Activated T-cell treated with anti-CD3 and anti-CD28 coated beads, Interleukin-2, amount 50 U/mL, for 72 hours (primary cell): Measurements from ENCODE around the gene PEX7. TPM values are rescaled to one million over a fixed set of nuclear protein-coding genes. Genes with fewer than 3 reads are reported as not detected.
A peak's percentile ranks its signal among the peaks of the same experiment; 100 is the strongest.
"Not testable (repeated sequence)": the region's sequence is repeated elsewhere in the genome, so short reads cannot be mapped to it uniquely, and the experiment has no call there.

Experiments
- ATAC-seq, 2 donors: fragments of 150-1000 bp; cut with Tn5 transposase; replicated peaks in 1 of 2; 2 replicates each; pipeline ENCODE4 v1.10.0; 2021; ENCODE audit warnings: moderate library complexity in 2 of 2, mild to moderate bottlenecking in 1 of 2
- DNase-seq, 2 donors: peaks; one replicate each; pipeline ENCODE4 v3.0.0; 2021 to 2022; ENCODE audit warnings: mixed read lengths in 1 of 2
- H3K27ac Mint-ChIP-seq: one replicate; pipeline ENCODE4 v1.8.0; 2022; ENCODE audit warnings: mild to moderate bottlenecking, moderate library complexity, mixed read lengths
- H3K27me3 Mint-ChIP-seq: one replicate; pipeline ENCODE4 v1.8.0; 2022; ENCODE audit warnings: low read depth, mixed read lengths
- H3K36me3 Mint-ChIP-seq, 2 donors: one replicate each; pipeline ENCODE4 v1.8.0; 2022; ENCODE audit warnings: mixed read lengths in 2 of 2, mild to moderate bottlenecking in 1 of 2; ENCODE audit not compliant: insufficient read depth in 2 of 2
- H3K4me1 Mint-ChIP-seq: one replicate; pipeline ENCODE4 v1.8.0; 2022; ENCODE audit warnings: low read depth, mixed read lengths
- H3K4me3 Mint-ChIP-seq, 2 donors: one replicate each; pipeline ENCODE4 v1.8.0; 2022; ENCODE audit warnings: mild to moderate bottlenecking in 2 of 2, mixed read lengths in 2 of 2, moderate library complexity in 2 of 2
- H3K9me3 Mint-ChIP-seq, 2 donors: one replicate each; pipeline ENCODE4 v1.8.0; 2022; ENCODE audit warnings: mixed read lengths in 2 of 2
- total RNA-seq, 2 donors: library from RNA; stranded (reverse); gene quantifications; one replicate each; pipeline ENCODE4 v1.2.3, GENCODE V29; 2022

PEX7 gene
- total RNA-seq, 2 donors from 2014 or later, result 3.8 to 4.9 TPM

DNA sequence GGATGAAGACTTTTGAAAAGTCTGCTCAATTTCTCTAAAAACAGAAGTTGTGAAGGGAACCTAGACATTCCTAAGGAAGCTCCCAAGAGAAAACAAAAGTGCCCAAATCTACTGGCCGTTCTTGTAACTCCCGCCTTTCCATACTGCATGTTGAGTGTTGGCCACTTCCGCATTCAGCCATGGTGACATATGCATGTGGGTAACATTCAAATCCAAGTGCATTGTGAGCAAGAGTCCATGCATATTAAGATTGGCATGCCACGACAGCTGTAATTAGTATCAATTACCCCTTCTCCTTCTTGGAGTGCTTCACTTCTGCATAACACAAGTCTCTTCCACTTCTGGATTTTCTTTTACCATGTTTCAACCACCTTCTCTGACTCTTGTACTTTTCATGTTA is 108.1 kb downstream of the PEX7 start:
- H3K27ac Mint-ChIP-seq, result no peak overlapping the region
- H3K36me3 Mint-ChIP-seq, result no peaks in the 10 kb centered on the region
- peaks cover 60% of the 10 kb centered on the region for H3K27me3 Mint-ChIP-seq
- no peaks in the 10 kb centered on the region for H3K9me3 Mint-ChIP-seq
- no peak for DNase-seq
- no peaks in the 10 kb centered on the region for H3K4me1 Mint-ChIP-seq
- ATAC-seq, result no peak
- no peak overlapping the region for H3K4me3 Mint-ChIP-seq

DNA sequence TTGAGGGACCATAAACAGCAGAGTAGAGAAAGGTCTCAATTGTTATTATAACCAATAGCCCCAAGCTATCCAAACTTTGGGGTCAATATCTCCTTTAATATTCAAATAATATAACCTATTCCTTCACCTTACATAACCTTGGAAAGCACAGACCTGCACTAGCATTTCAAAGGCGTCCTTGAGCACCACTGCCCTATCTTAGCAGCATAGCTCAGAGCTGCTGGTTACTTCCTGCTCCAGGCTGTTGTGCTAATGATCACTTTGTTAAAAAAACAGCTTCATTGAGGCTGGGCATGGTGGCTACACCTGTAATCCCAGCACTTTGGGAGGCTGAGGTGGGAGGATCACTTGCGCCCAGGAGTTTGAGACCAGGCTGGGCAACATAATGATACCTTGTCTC is 110.2 kb downstream of the PEX7 start:
- DNase-seq (no peak), ATAC-seq (no peak)
- no peaks in the 10 kb centered on the region for H3K36me3 Mint-ChIP-seq
- H3K4me3 Mint-ChIP-seq, result no peak overlapping the region
- peaks cover 60% of the 10 kb centered on the region for H3K27me3 Mint-ChIP-seq
- no peak overlapping the region for H3K27ac Mint-ChIP-seq
- no peaks in the 10 kb centered on the region for H3K4me1 Mint-ChIP-seq
- no peaks in the 10 kb centered on the region for H3K9me3 Mint-ChIP-seq

DNA sequence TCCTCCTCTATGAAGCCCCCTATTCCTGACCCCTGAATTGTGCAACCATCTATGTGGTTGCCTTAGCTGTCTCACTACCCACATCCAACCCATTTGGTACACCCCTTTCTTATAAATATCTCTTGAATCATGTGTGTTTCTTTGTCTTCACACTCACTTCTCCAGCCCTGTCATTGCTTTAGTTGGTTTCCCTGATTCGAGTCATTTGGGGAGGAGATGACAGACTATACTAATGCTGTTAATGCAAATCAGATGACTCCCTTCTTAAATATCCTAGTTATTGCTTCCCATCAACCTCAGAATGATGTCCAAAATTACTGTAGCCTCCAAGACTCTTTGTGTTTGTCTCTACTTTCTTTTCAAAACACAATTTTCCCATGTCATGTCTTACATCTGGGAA is 122.7 kb downstream of the PEX7 start:
- H3K36me3 Mint-ChIP-seq, result peaks cover 5 to 11% of the 10 kb centered on the region in 2 donors

DNA sequence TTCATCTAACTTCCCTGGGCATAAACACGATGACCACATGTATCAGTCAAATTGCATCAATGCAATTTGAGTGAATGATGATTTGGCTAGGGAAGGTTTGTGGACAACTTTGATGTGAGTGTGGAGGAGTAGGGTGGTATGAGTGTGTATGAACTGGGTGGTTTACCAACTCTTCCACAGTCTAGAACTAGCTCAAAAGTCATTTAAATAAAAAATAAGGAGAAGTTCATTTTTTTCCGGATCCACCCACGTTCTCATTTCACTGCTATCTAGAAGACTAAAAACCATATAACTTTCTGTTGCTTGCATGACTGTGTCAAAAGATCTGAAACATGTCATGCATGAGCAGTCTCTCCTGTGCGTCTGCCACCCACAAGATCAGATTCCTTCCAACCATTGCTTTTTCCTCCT is 123.3 kb downstream of the PEX7 start:
- no peak overlapping the region for H3K27ac Mint-ChIP-seq

More for the DNA sequence above, 122.7 kb downstream of the PEX7 start:
- no peak for DNase-seq
- H3K4me1 Mint-ChIP-seq, result no peaks in the 10 kb centered on the region
- H3K27me3 Mint-ChIP-seq, result peaks cover 7% of the 10 kb centered on the region
- peaks cover 4 to 12% of the 10 kb centered on the region in 2 donors for H3K9me3 Mint-ChIP-seq
- peak; percentile 76 for ATAC-seq
- H3K4me3 Mint-ChIP-seq, result no peak overlapping the region
- no peak overlapping the region for H3K27ac Mint-ChIP-seq

DNA sequence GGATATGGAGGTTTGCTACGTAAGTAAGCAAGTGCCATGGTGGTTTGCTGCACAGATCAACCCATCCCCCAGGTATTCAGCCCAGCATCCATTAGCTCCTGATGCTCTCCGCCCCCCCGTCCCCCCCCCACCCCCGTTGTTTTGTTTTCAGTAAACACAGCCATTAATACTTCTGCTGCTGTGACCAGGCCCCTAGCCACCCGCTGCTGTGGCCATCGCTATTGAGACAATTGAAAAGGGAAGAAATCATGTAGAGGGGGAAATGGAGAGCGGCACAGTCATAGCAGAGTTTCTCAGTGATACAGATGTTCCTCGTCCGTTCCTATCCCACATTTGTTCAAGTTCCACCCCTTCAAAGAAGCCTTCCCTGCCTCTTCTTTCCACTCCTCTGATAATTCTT is 124.6 kb downstream of the PEX7 start:
- Mint-ChIP-seq H3K36me3 (peaks cover 0 to 3% of the 10 kb centered on the region in 2 donors), H3K27me3 (peaks cover 7% of the 10 kb centered on the region), H3K4me3 (no peak overlapping the region), H3K4me1 (no peaks in the 10 kb centered on the region), H3K27ac (no peak overlapping the region), H3K9me3 (peaks cover 0 to 5% of the 10 kb centered on the region in 2 donors)
- ATAC-seq (no peak), DNase-seq (no peak)

More for the DNA sequence above, 123.3 kb downstream of the PEX7 start:
- peak; percentile 90 to 91 for ATAC-seq
- H3K4me1 Mint-ChIP-seq, result no peaks in the 10 kb centered on the region
- peaks cover 4 to 12% of the 10 kb centered on the region in 2 donors for H3K9me3 Mint-ChIP-seq
- H3K27me3 Mint-ChIP-seq, result peaks cover 7% of the 10 kb centered on the region
- DNase-seq, result peak in 1 of 2 donors; percentile 22
- H3K36me3 Mint-ChIP-seq, result peaks cover 5 to 9% of the 10 kb centered on the region in 2 donors
- no peak overlapping the region for H3K4me3 Mint-ChIP-seq

DNA sequence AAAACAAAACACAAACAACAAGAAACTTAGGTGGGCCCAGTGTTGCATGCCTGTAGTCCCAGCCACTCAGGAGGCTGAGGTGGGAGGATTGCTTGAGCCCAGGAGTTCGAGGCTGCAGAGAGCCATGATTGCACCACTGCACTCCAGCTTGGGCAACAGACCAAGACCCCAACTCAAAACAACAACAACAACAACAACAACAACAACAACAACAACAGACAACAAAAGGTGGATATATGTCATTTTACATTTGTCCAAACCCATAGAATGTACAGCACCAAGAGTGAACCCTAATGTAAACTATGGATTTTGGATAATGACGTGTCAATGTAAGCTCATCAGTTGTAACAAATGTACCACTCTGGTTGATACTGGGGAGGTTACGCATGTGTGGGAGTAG is 127.6 kb downstream of the PEX7 start:
- H3K9me3 Mint-ChIP-seq, H3K27me3 Mint-ChIP-seq, ATAC-seq, H3K27ac Mint-ChIP-seq, H3K4me3 Mint-ChIP-seq, DNase-seq, H3K36me3 Mint-ChIP-seq, H3K4me1 Mint-ChIP-seq: not testable (repeated sequence)

DNA sequence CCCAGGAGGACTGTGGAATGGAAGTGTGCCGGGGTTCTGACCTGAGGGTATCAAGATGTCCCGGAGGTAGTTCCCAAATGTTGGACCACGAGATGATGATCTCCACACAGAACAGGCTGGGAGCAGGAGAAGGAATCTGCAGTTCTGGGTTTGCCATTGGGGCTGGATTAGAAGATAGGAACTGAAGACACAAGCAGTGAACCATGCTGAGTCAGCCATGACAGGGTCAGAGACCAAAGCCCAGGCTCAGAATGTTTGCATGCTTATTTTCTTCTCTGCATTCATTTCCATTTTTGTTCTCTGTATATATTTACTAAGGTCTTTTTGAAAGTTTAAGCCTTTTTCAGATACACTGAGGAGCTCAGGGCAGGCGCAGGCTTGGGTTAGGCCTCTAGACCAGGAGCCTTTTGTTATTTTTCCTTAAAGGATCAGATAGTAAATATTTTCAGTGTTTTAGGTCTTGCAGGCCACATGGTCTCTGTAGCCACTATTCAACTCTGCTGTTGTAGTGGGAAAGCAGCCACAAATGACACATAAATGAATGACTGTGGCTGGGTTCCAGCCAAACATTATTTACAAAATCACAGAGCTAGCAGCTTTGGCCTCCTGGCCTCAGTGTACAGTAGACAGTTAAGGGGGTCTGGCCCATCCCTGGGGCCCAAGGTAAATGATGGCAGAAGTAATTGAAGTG is 128.2 kb downstream of the PEX7 start:
- ATAC-seq (no peak), DNase-seq (no peak)
- H3K27me3 Mint-ChIP-seq, result peaks cover 13% of the 10 kb centered on the region
- H3K27ac Mint-ChIP-seq, result no peak overlapping the region
- no peaks in the 10 kb centered on the region for H3K9me3 Mint-ChIP-seq
- no peaks in the 10 kb centered on the region for H3K4me1 Mint-ChIP-seq
- peaks cover 0 to 1% of the 10 kb centered on the region in 2 donors for H3K36me3 Mint-ChIP-seq
- H3K4me3 Mint-ChIP-seq, result no peak overlapping the region

DNA sequence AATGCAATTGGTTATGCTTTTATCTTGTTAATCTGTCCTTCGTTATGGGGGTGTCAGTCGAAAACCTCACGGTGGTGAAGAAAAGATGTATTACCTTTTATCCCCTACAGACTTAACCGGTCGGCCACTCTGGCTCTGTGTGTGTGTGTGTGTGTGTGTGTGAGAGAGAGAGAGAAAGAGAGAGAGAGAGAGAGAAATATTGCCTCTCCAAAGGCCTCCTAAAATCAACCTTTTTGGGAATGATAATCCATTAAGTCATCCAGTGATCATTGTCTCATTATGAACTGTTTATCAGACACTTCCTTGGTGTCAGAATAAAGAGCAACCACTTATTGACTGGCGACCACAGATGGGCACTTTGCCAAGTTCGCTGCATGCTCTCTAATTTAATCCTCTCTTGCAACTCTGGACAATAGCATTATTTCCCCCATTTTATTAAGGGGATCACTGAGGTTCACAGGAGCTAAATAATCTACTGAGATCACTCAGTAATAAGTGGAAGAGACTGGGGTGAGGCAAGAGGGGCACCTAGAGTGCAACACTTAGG is 130.4 kb downstream of the PEX7 start:
- Mint-ChIP-seq H3K9me3 (no peaks in the 10 kb centered on the region), H3K27me3 (peaks cover 14% of the 10 kb centered on the region), H3K4me3 (no peak overlapping the region), H3K27ac (no peak overlapping the region), H3K4me1 (peaks cover 8% of the 10 kb centered on the region), H3K36me3 (no peaks in the 10 kb centered on the region)
- DNase-seq (no peak), ATAC-seq (no peak)

DNA sequence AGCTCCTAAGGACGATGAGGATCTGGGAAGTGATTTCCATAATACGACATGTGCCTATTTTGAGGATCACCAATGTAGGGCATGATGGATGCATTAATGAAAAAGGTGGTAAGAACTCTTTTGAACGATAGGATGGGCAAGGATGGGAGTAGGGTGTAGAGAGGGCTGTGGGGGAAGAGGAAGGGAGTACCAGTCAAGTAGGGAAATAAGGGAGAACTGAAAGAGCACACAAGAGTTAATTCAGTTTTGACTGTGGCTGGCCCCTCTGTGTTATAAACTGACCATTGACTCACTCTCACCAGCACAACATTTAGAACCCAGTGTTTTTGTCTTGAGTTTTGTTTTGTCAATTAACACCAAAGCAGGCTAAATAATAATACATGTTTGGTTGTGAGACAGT is 132.7 kb downstream of the PEX7 start:
- Mint-ChIP-seq H3K4me1 (peaks cover 8% of the 10 kb centered on the region), H3K27ac (no peak overlapping the region), H3K9me3 (no peaks in the 10 kb centered on the region), H3K36me3 (no peaks in the 10 kb centered on the region), H3K27me3 (peaks cover 24% of the 10 kb centered on the region), H3K4me3 (no peak overlapping the region)
- ATAC-seq (no peak), DNase-seq (no peak)

DNA sequence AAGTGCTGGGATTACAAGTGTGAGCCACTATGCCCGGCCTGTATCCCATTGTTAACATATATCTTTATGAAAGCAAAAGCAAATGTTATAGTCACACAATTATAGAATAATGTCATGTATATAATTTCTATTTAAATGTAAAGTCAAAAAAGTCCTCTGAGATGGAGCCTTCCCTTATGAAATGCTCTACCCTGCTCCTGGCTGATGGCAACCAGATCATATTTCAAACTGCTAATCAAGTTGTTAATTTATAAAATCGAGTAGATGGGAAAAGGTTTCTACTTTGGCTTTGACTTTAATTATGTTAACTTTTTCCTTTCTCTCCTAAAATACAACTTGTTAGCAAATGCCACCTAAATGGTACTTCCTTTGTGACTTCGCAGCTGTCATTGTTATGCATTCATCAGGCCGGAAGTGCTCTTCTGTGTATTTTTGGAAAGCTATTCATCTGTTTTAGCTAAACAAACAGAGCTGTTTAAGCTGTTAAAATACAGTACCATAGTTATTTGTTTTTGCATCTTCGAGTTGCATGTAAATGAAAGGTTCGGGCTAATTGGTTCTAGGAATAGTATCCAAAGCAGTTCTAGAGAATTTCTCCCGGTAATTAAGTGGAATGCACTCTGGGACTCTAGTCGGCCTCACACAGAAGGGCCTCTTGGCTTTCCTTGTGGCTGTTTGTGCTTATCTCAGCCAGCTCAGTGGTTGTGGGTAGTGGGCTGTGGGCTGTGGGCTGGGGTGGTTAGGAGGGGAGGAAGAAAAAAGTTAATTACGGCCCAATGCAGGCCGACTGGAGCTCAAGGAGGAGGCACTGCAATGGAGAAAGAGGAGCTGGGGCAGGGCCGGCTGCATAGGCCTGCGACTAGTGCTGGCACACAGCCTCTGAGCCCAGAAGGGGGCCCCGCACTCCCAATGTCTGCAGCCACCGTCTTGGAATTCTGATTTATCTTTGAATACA is 134.5 kb downstream of the PEX7 start:
- Mint-ChIP-seq H3K27me3 (peaks cover 28% of the 10 kb centered on the region), H3K9me3 (no peaks in the 10 kb centered on the region), H3K36me3 (no peaks in the 10 kb centered on the region), H3K27ac (no peak overlapping the region), H3K4me1 (peaks cover 8% of the 10 kb centered on the region), H3K4me3 (no peak overlapping the region)
- DNase-seq (no peak), ATAC-seq (no peak)

DNA sequence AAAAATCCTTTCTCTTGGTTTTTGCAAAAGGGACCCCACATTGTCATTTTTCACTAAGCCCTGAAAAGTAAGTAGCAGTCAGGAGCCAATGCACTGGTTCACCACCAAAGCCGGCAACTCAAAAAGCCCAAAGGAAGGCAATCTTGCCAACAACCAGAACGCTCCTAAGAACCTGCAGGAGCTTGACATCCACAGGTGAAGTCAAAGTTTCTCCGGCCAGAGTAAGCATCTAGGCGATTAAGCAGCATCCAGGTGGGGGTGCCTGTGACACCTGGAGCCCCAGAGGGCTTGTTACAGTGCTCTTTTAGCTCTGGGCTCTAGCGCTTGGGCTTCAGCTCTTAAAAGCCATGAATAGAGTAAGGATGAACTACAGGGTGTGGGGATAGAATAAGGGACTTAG is 135.8 kb downstream of the PEX7 start:
- no peaks in the 10 kb centered on the region for H3K36me3 Mint-ChIP-seq
- no peak overlapping the region for H3K27ac Mint-ChIP-seq
- H3K27me3 Mint-ChIP-seq, result peaks cover 27% of the 10 kb centered on the region

DNA sequence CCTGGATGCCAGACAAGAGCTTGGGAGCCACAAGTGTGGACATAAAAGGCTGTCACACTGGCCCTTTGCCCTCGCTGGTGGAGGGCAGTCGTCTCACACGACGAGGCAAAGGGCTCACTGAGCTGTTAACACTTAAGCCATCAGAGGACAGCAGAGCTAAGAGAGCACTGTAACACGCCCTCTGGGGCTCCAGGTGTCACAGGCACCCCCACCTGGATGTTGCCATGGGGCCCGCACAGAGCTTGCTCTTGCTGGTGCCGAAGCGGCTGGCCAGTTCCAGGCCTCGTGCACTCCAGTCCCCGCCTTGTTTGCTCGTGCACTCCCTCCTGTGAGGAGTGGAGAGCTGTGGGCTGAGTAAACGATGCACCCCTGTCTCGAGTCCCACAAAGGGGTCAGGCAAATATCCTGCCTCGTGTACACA is 137.1 kb downstream of the PEX7 start:
- Mint-ChIP-seq H3K36me3 (no peaks in the 10 kb centered on the region), H3K9me3 (no peaks in the 10 kb centered on the region), H3K27me3 (peaks cover 26% of the 10 kb centered on the region), H3K27ac (no peak overlapping the region), H3K4me1 (peaks cover 8% of the 10 kb centered on the region), H3K4me3 (no peak overlapping the region)
- ATAC-seq, result no peak
- no peak for DNase-seq

More for the DNA sequence above, 135.8 kb downstream of the PEX7 start:
- no peak for DNase-seq
- Mint-ChIP-seq H3K9me3 (no peaks in the 10 kb centered on the region), H3K4me3 (no peak overlapping the region), H3K4me1 (peaks cover 8% of the 10 kb centered on the region)
- ATAC-seq, result no peak

DNA sequence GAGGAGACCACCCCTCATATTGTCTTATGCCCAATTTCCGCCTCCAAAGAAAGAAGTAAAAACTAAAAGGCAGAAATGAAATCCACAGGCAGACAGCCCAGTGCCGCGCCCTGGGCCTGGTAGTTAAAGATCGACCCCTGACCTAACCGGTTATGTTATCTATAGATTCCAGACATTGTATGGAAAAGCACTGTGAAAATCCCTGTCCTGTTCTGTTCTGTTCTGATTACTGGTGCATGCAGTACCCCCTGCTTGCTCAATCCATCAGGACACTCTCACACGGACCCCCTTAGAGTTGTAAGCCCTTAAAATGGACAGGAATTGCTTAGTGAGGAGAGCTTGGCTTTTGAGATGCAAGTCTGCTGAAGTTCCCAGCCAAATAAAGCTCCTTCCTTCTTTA is 137.5 kb downstream of the PEX7 start:
- not testable (repeated sequence) for H3K27ac Mint-ChIP-seq, H3K9me3 Mint-ChIP-seq, DNase-seq, H3K4me3 Mint-ChIP-seq, ATAC-seq, H3K4me1 Mint-ChIP-seq, H3K36me3 Mint-ChIP-seq
- peaks cover 23% of the 10 kb centered on the region for H3K27me3 Mint-ChIP-seq
